Liver (tissue), 9 donors: ENCODE data around the gene TMEM186. TPM values are rescaled to one million over a fixed set of nuclear protein-coding genes. Genes with fewer than 3 reads are reported as not detected.

Experiments used
- DNase-seq: peaks from one replicate; pipeline ENCODE4 v3.0.0-alpha.2; 2017; ENCODE audit warnings: low spot score
- H3K27ac ChIP-seq, 2 donors: one replicate each; pipeline ENCODE4 v1.7.0; 2013; ENCODE audit warnings: inconsistent platforms in 2 of 2, low read length in 2 of 2, control low read depth in 1 of 2, low read depth in 1 of 2, mild to moderate bottlenecking in 1 of 2
- H3K27me3 ChIP-seq, 4 donors: one replicate each; pipeline versions ENCODE4 v1.6.1 to v1.7.0; 2013; ENCODE audit warnings: low read length in 3 of 4, inconsistent platforms in 1 of 4, mild to moderate bottlenecking in 1 of 4, moderate library complexity in 1 of 4; ENCODE audit not compliant: control insufficient read depth in 4 of 4, insufficient read depth in 4 of 4
- H3K36me3 ChIP-seq, 4 donors: one replicate each; pipeline versions ENCODE4 v1.6.1 to v1.7.0; 2013; ENCODE audit warnings: low read length in 3 of 4, mild to moderate bottlenecking in 3 of 4, low read depth in 1 of 4, moderate library complexity in 1 of 4; ENCODE audit not compliant: control insufficient read depth in 4 of 4, insufficient read depth in 3 of 4
- H3K4me1 ChIP-seq, 4 donors: one replicate each; pipeline versions ENCODE4 v1.6.1 to v1.7.0; 2013; ENCODE audit warnings: low read length in 3 of 4, mild to moderate bottlenecking in 3 of 4, moderate library complexity in 1 of 4; ENCODE audit not compliant: control insufficient read depth in 4 of 4, insufficient read depth in 4 of 4
- H3K4me3 ChIP-seq, 3 donors: one replicate each; pipeline versions ENCODE4 v1.6.1 to v1.7.0; 2013; ENCODE audit warnings: low read length in 3 of 3, control low read depth in 1 of 3, low read depth in 1 of 3, mild to moderate bottlenecking in 1 of 3
- H3K9ac ChIP-seq, 2 donors: one replicate each; pipeline ENCODE4 v1.7.0; 2013; ENCODE audit warnings: low read length in 2 of 2, mild to moderate bottlenecking in 2 of 2, moderate library complexity in 2 of 2, control low read depth in 1 of 2, low read depth in 1 of 2
- H3K9me3 ChIP-seq, 4 donors: one replicate each; pipeline versions ENCODE4 v1.6.1 to v1.7.0; 2013; ENCODE audit warnings: low read length in 3 of 4; ENCODE audit not compliant: control insufficient read depth in 4 of 4
- ATF3 ChIP-seq: IDR thresholded peaks from 2 replicates; pipeline ENCODE4 v1.6.1; 2016; ENCODE audit warnings: antibody characterized with exemption
- CTCF ChIP-seq: fragments of 150-350 bp; IDR thresholded peaks from 2 replicates; pipeline ENCODE4 v1.5.1; 2017; ENCODE audit warnings: improper control_type of control experiment, low read depth, low read length; ENCODE audit not compliant: missing input control
- EGR1 ChIP-seq, 2 donors: IDR thresholded peaks; 2 replicates each; pipeline ENCODE4 v1.6.1; 2016 to 2018; ENCODE audit warnings: antibody characterized with exemption in 2 of 2, low read depth in 2 of 2
- FOXA1 ChIP-seq: IDR thresholded peaks from 2 replicates; pipeline ENCODE4 v1.6.1; 2016; ENCODE audit warnings: antibody characterized with exemption
- FOXA2 ChIP-seq: IDR thresholded peaks from 2 replicates; pipeline ENCODE4 v1.6.1; 2016; ENCODE audit warnings: antibody characterized with exemption
- GABPA ChIP-seq, 2 donors: IDR thresholded peaks in 1 of 2; conservative IDR thresholded peaks in 1 of 2; 2 replicates each; pipeline ENCODE4 v1.6.1; 2016; ENCODE audit warnings: antibody characterized with exemption in 2 of 2, mild to moderate bottlenecking in 1 of 2, moderate library complexity in 1 of 2
- HNF4A ChIP-seq, 2 donors: conservative IDR thresholded peaks; 2 replicates each; pipeline ENCODE4 v1.6.1; 2016; ENCODE audit warnings: antibody characterized with exemption in 2 of 2, mild to moderate bottlenecking in 2 of 2
- HNF4G ChIP-seq: IDR thresholded peaks from 2 replicates; pipeline ENCODE4 v1.6.1; 2016; ENCODE audit warnings: antibody characterized with exemption
- NR2F2 ChIP-seq: IDR thresholded peaks from 2 replicates; pipeline ENCODE4 v1.6.1; 2016; ENCODE audit warnings: antibody characterized with exemption
- RAD21 ChIP-seq, 2 donors: IDR thresholded peaks; 2 replicates each; pipeline ENCODE4 v1.6.1; 2016; ENCODE audit warnings: antibody characterized with exemption in 2 of 2, mild to moderate bottlenecking in 2 of 2
- RXRA ChIP-seq, 2 donors: IDR thresholded peaks; 2 replicates each; pipeline ENCODE4 v1.6.1; 2017 to 2018; ENCODE audit warnings: antibody characterized with exemption in 2 of 2, mild to moderate bottlenecking in 1 of 2
- SP1 ChIP-seq: IDR thresholded peaks from 2 replicates; pipeline ENCODE4 v1.6.1; 2018; ENCODE audit warnings: antibody characterized with exemption, mild to moderate bottlenecking
- ZBTB33 ChIP-seq: IDR thresholded peaks from 2 replicates; pipeline ENCODE4 v1.6.1; 2016; ENCODE audit warnings: antibody characterized with exemption
- WGBS: extraction: QIAGEN DNeasy Blood & Tissue Kit; methylation state at CpG from one replicate; pipeline ENCODE4 v1.1.7; 2013; 5-methylcytosine and 5-hydroxymethylcytosine counted together
- polyA plus RNA-seq, 2 donors: library from polyadenylated mRNA; stranded (reverse) in 1 of 2; unstranded in 1 of 2; fragments of 200-250 nt in 1 of 2; fragments of >200 nt in 1 of 2; fragmentation: Nextera tagmentation in 1 of 2; extraction: Ambion mirVana in 1 of 2; gene quantifications; one replicate each; pipeline versions ENCODE4 v1.2.1 to v1.2.3, GENCODE V29; 2013 to 2015
- total RNA-seq, 2 donors: library from RNA; depleted of rRNA; stranded (reverse); fragments of >200 nt; gene quantifications; one replicate each; pipeline ENCODE4 v1.2.3, GENCODE V29; 2014
- donor health status: healthy.
- donor health status: healthy.
- donor health status: healthy.
- donor health status: healthy.
- donor health status: healthy.

The TMEM186 gene
- total and polyA plus RNA-seq, 4 donors: 3.3 to 11.0 (median 7.1) TPM

GRCh38 chr16:8760021-8760420 is 37.4 kb downstream of the TMEM186 start:
- H3K4me3 ChIP-seq: no peak overlapping the region
- H3K9ac ChIP-seq: no peak overlapping the region
- WGBS: 84% methylated on average over 10 of the region's 10 CpGs
- peaks cover 2 to 60% (median 31%) of the 10 kb centered on the region in 4 donors for H3K36me3 ChIP-seq
- H3K4me1 ChIP-seq: no peaks in the 10 kb centered on the region
- no peak for DNase-seq
- no peaks in the 10 kb centered on the region for H3K27me3 ChIP-seq
- TF ChIP-seq CTCF (no peak), FOXA1 (no peak), NR2F2 (no peak), FOXA2 (no peak), ZBTB33 (no peak), RXRA (IDR thresholded peaks at IDR 0.05) (no peak), EGR1 (IDR thresholded peaks at IDR 0.05; ENCODE audit: low read depth in 2 of 2) (no peak), HNF4G (no peak), HNF4A (conservative IDR thresholded peaks at IDR 0.05) (no peak)
- no peak overlapping the region for H3K27ac ChIP-seq
- no peaks in the 10 kb centered on the region for H3K9me3 ChIP-seq

- DNase-seq: no peak
- Histone ChIP-seq H3K9ac (no peak overlapping the region), H3K4me3 (no peak overlapping the region), H3K4me1 (no peaks in the 10 kb centered on the region), H3K27ac (no peak overlapping the region), H3K36me3 (peaks cover 2 to 57% (median 28%) of the 10 kb centered on the region in 4 donors), H3K9me3 (no peaks in the 10 kb centered on the region), H3K27me3 (no peaks in the 10 kb centered on the region)
- 94% methylated on average over 6 of the region's 6 CpGs for WGBS
- TF ChIP-seq FOXA1 (no peak), HNF4A (conservative IDR thresholded peaks at IDR 0.05) (no peak), RAD21 (IDR thresholded peaks at IDR 0.05) (no peak), FOXA2 (no peak)
Measured at GRCh38 chr16:8758022-8758421, 39.4 kb downstream of the TMEM186 start.

- 96% methylated on average over 5 of the region's 5 CpGs for WGBS
- DNase-seq: no peak
Measured at GRCh38 chr16:8756755-8757154, 40.7 kb downstream of the TMEM186 start.

More at GRCh38 chr16:8756755-8757154, 40.7 kb downstream of the TMEM186 start:
- Histone ChIP-seq H3K27ac (no peak overlapping the region), H3K36me3 (peaks cover 2 to 55% (median 32%) of the 10 kb centered on the region in 4 donors), H3K9ac (no peak overlapping the region), H3K4me3 (no peak overlapping the region), H3K9me3 (no peaks in the 10 kb centered on the region), H3K4me1 (no peaks in the 10 kb centered on the region), H3K27me3 (no peaks in the 10 kb centered on the region)
- TF ChIP-seq SP1: no peak
- TF ChIP-seq ATF3: no peak
- TF ChIP-seq FOXA2: no peak
- TF ChIP-seq GABPA (IDR thresholded peaks at IDR 0.05 in 1 of 2, conservative IDR thresholded peaks at IDR 0.05 in 1 of 2): no peak
- TF ChIP-seq CTCF: no peak
